Vagina (tissue), 2 donors: ENCODE results near the gene EPSTI1. TPM values are rescaled to one million over a fixed set of nuclear protein-coding genes. Genes with fewer than 3 reads are reported as not detected.

Source experiments
- DNase-seq, 2 donors: peaks; one replicate each; pipeline ENCODE4 v3.0.0-alpha.2; 2017; ENCODE audit errors: extremely low spot score in 2 of 2
- H3K27ac ChIP-seq: fragments of 200-600 bp; sonication (generic); one replicate; pipeline ENCODE4 v1.5.1; 2019
- H3K27me3 ChIP-seq: fragments of 200-600 bp; sonication (generic); one replicate; pipeline ENCODE4 v1.5.1; 2019
- H3K36me3 ChIP-seq, 2 donors: fragments of 200-600 bp; sonication (generic); one replicate each; pipeline ENCODE4 v1.5.1; 2017 to 2019
- H3K4me1 ChIP-seq: fragments of 200-600 bp; sonication (generic); one replicate; pipeline ENCODE4 v1.5.1; 2019
- H3K4me3 ChIP-seq, 2 donors: fragments of 200-600 bp; sonication (generic); 1 replicate in 1 of 2; 2 replicates in 1 of 2; pipeline ENCODE4 v1.5.1; 2016 to 2019
- H3K9me3 ChIP-seq: fragments of 200-600 bp; sonication (generic); one replicate; pipeline ENCODE4 v1.5.1; 2019
- CTCF ChIP-seq, 3 experiments: fragments of 450-650 bp in 2 of 3; fragments of 200-600 bp in 1 of 3; sonication (generic) in 1 of 3; IDR thresholded peaks; one replicate each; pipeline ENCODE4 v1.5.1; 2017 to 2019; ENCODE audit warnings: antibody characterized with exemption in 3 of 3, mild to moderate bottlenecking in 2 of 3, moderate library complexity in 2 of 3
- POLR2A ChIP-seq, 2 donors: fragments of 450-650 bp; IDR thresholded peaks; one replicate each; pipeline ENCODE4 v1.6.1; 2017; ENCODE audit warnings: antibody characterized with exemption in 2 of 2, mild to moderate bottlenecking in 2 of 2, moderate library complexity in 2 of 2
- POLR2AphosphoS5 ChIP-seq, 2 donors: sonication (generic); formaldehyde crosslinking; IDR thresholded peaks; one replicate each; pipeline ENCODE4 v1.9.0; 2017; ENCODE audit warnings: antibody characterized with exemption in 2 of 2, mild to moderate bottlenecking in 2 of 2, low read depth in 1 of 2; ENCODE audit not compliant: insufficient read depth in 1 of 2
- intact Hi-C: fragments of 100-400 bp; cut with DNase I; formaldehyde crosslinking; loops from one replicate; pipeline ENCODE4 v1.15.1; 2023
- total RNA-seq: library from RNA; depleted of rRNA; stranded (reverse); fragments of >200 nt; gene quantifications from one replicate; pipeline ENCODE4 v1.2.3, GENCODE V29; 2016

EPSTI1 gene
- total RNA-seq, 1 donor from 2014 or later, result 4.9 TPM

GRCh38 chr13:42876270-42876714, 115.7 kb downstream of the EPSTI1 start:
- no peaks in the 10 kb centered on the region for H3K4me1 ChIP-seq
- no peak for DNase-seq
- H3K27ac ChIP-seq, result no peak overlapping the region
- H3K4me3 ChIP-seq, result no peak overlapping the region
- no peaks in the 10 kb centered on the region for H3K27me3 ChIP-seq
- no peaks in the 10 kb centered on the region for H3K36me3 ChIP-seq
- no peaks in the 10 kb centered on the region for H3K9me3 ChIP-seq
- intact Hi-C loops, result no loop called here
- TF ChIP-seq CTCF (IDR thresholded peaks at IDR 0.05) (no peak), POLR2A (IDR thresholded peaks at IDR 0.05) (no peak)

GRCh38 chr13:42875475-42876269, 116.4 kb downstream of the EPSTI1 start:
- Histone ChIP-seq H3K36me3 (no peaks in the 10 kb centered on the region), H3K4me3 (no peak overlapping the region), H3K27me3 (no peaks in the 10 kb centered on the region), H3K4me1 (no peaks in the 10 kb centered on the region), H3K27ac (no peak overlapping the region), H3K9me3 (no peaks in the 10 kb centered on the region)
- no peak for DNase-seq
- no peak for TF ChIP-seq POLR2A (IDR thresholded peaks at IDR 0.05)
- intact Hi-C loops, result no loop called here

- H3K27ac ChIP-seq, result no peak overlapping the region
- no peaks in the 10 kb centered on the region for H3K9me3 ChIP-seq
- no peak for DNase-seq
- no peaks in the 10 kb centered on the region for H3K27me3 ChIP-seq
- H3K4me3 ChIP-seq, result no peak overlapping the region
- TF ChIP-seq POLR2A (IDR thresholded peaks at IDR 0.05) (no peak), CTCF (IDR thresholded peaks at IDR 0.05) (no peak), POLR2AphosphoS5 (IDR thresholded peaks at IDR 0.05; ENCODE audit: insufficient read depth in 1 of 2, low read depth in 1 of 2) (no peak)
- no peaks in the 10 kb centered on the region for H3K4me1 ChIP-seq
- no peaks in the 10 kb centered on the region for H3K36me3 ChIP-seq
- intact Hi-C loops, result no loop called here
Observed at GRCh38 chr13:42874221-42874620, 117.8 kb downstream of the EPSTI1 start.

- Histone ChIP-seq H3K4me1 (no peaks in the 10 kb centered on the region), H3K27ac (no peak overlapping the region), H3K4me3 (no peak overlapping the region), H3K36me3 (no peaks in the 10 kb centered on the region), H3K9me3 (no peaks in the 10 kb centered on the region), H3K27me3 (no peaks in the 10 kb centered on the region)
- TF ChIP-seq CTCF (IDR thresholded peaks at IDR 0.05), result no peak
- TF ChIP-seq POLR2A (IDR thresholded peaks at IDR 0.05), result no peak
- TF ChIP-seq POLR2AphosphoS5 (IDR thresholded peaks at IDR 0.05; ENCODE audit: insufficient read depth in 1 of 2, low read depth in 1 of 2), result no peak
- no peak for DNase-seq
- intact Hi-C loops, result no loop called here
Observed at GRCh38 chr13:42873081-42873480, 119.0 kb downstream of the EPSTI1 start.

- intact Hi-C loops, result no loop called here
- H3K36me3 ChIP-seq, result no peaks in the 10 kb centered on the region
- no peaks in the 10 kb centered on the region for H3K27me3 ChIP-seq
- no peak for DNase-seq
- TF ChIP-seq POLR2AphosphoS5 (IDR thresholded peaks at IDR 0.05; ENCODE audit: insufficient read depth in 1 of 2, low read depth in 1 of 2) (no peak), CTCF (IDR thresholded peaks at IDR 0.05) (no peak), POLR2A (IDR thresholded peaks at IDR 0.05) (no peak)
- no peak overlapping the region for H3K27ac ChIP-seq
- no peak overlapping the region for H3K4me3 ChIP-seq
- no peaks in the 10 kb centered on the region for H3K9me3 ChIP-seq
- peaks cover 5% of the 10 kb centered on the region for H3K4me1 ChIP-seq
Observed at GRCh38 chr13:42867232-42867631, 124.8 kb downstream of the EPSTI1 start.
